HEK293T (cell line): ENCODE data around the gene LARP1B.

Experiments
- ARNT ChIP-seq: fragments of 450-650 bp; IDR thresholded peaks from 2 replicates; pipeline ENCODE4 v1.6.1; 2017; ENCODE audit warnings: mild to moderate bottlenecking
- BHLHE40 ChIP-seq: fragments of 450-650 bp; IDR thresholded peaks from 2 replicates; pipeline ENCODE4 v1.6.1; 2016; ENCODE audit warnings: mild to moderate bottlenecking, moderate library complexity, borderline replicate concordance
- CTBP1 ChIP-seq: fragments of 450-650 bp; IDR thresholded peaks from 2 replicates; pipeline ENCODE4 v1.6.1; 2016; ENCODE audit warnings: borderline replicate concordance
- ELF4 ChIP-seq: fragments of 450-650 bp; IDR thresholded peaks from 2 replicates; pipeline ENCODE4 v1.6.1; 2017; ENCODE audit warnings: antibody characterized with exemption
- FOXA1 ChIP-seq: fragments of 450-650 bp; IDR thresholded peaks from 2 replicates; pipeline ENCODE4 v1.6.1; 2016; ENCODE audit warnings: mild to moderate bottlenecking
- SP1 ChIP-seq: fragments of 450-650 bp; IDR thresholded peaks from 2 replicates; pipeline ENCODE4 v1.6.1; 2017
- SUZ12 ChIP-seq: fragments of 450-650 bp; IDR thresholded peaks from 2 replicates; pipeline ENCODE4 v1.6.1; 2016; ENCODE audit warnings: mild to moderate bottlenecking
- TARDBP ChIP-seq: fragments of 450-650 bp; IDR thresholded peaks from 2 replicates; pipeline ENCODE4 v1.6.1; 2016

DNA sequence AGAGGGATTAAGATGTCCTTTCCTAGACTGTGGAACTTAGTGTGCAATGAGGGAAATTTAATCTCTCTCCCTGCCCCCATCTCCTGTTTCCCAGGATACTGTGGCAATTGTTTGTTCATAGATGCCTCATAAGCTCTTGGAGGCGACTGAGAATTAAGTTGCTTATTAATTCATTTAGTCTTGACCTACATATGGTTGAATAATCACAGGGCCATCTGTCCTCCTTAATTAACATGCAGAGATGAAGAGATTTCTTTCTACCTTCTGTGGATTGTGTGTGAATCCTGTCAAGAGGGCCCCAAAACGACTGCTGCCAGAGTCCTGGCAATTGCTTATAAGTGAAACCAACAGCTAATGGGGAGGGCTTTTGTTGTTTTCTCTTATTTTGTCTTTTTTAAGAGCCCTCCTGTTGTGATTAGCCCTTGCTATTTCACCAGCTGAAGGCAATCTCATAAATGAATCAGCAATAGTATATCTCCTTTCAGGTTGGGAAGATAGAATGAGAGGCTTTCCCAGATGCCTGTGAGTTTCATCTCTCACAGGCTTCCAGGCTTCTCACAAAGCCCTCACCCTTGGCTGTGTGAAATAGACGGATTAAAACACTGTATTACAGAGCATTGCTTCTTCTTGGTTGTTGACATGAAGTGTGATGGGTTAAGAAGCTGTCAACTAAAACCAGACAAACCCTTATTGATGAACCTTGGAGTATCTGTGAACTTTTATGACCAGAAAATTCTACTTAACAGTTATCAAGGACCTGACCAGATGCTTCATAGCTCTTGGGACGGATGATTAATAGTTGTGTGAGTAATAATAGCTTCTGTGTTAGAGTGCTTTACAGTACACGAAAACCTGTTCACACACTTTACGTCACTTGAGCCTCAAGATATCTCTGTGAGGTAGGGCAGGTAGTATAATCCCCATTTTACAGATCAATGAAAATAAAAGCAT lies 168.0 kb downstream of the LARP1B start:
- no peak for TF ChIP-seq SUZ12
- TF ChIP-seq CTBP1, result no peak
- TF ChIP-seq FOXA1, result no peak
- TF ChIP-seq TARDBP, result no peak
- no peak for TF ChIP-seq SP1
- no peak for TF ChIP-seq BHLHE40
- TF ChIP-seq ELF4, result no peak
- TF ChIP-seq ARNT, result no peak
